Measurements from ENCODE around the gene FBXO21.
"Not testable (repeated sequence)": the region's sequence is repeated elsewhere in the genome, so short reads cannot be mapped to it uniquely, and the experiment has no call there.

Gene FBXO21

GRCh38 chr12:117130801-117131200 lies 59.5 kb downstream of the FBXO21 start:
- DNase-seq, result no peak

- DNase-seq, result no peak
Observed at GRCh38 chr12:117129391-117129790, 60.9 kb downstream of the FBXO21 start.

- DNase-seq, result no peak
Observed at GRCh38 chr12:117127933-117128823, 62.1 kb downstream of the FBXO21 start.

- no peak for DNase-seq
Observed at GRCh38 chr12:117126335-117126734, 63.9 kb downstream of the FBXO21 start.

- DNase-seq, result no peak
Observed at GRCh38 chr12:117125767-117126166, 64.5 kb downstream of the FBXO21 start.

- DNase-seq, result no peak
Observed at GRCh38 chr12:117125272-117125613, 65.0 kb downstream of the FBXO21 start.

GRCh38 chr12:117124421-117125271 lies 65.6 kb downstream of the FBXO21 start:
- no peak for DNase-seq

- DNase-seq, result no peak
Observed at GRCh38 chr12:117121441-117121840, 68.8 kb downstream of the FBXO21 start.

- DNase-seq, result no peak
Observed at GRCh38 chr12:117120787-117121186, 69.5 kb downstream of the FBXO21 start.

- DNase-seq, result peak in 1 of 2 donors; percentile 25
Observed at GRCh38 chr12:117119592-117120198, 70.6 kb downstream of the FBXO21 start.

- no peak for DNase-seq
Observed at GRCh38 chr12:117118838-117119591, 71.3 kb downstream of the FBXO21 start.

GRCh38 chr12:117114784-117115183 lies 75.5 kb downstream of the FBXO21 start:
- no peak for DNase-seq

- DNase-seq, result no peak
Observed at GRCh38 chr12:117113231-117113630, 77.0 kb downstream of the FBXO21 start.

- no peak for DNase-seq
Observed at GRCh38 chr12:117111821-117112595, 78.3 kb downstream of the FBXO21 start.

GRCh38 chr12:117111386-117111785 lies 78.9 kb downstream of the FBXO21 start:
- no peak for DNase-seq

GRCh38 chr12:117109943-117110635 lies 80.2 kb downstream of the FBXO21 start:
- DNase-seq, result no peak

- DNase-seq, result no peak
Observed at GRCh38 chr12:117105902-117106301, 84.4 kb downstream of the FBXO21 start.

- DNase-seq, result not testable (repeated sequence)
Observed at GRCh38 chr12:117104003-117104402, 86.3 kb downstream of the FBXO21 start.

- no peak for DNase-seq
Observed at GRCh38 chr12:117102800-117103181, 87.5 kb downstream of the FBXO21 start.

- DNase-seq, result no peak
Observed at GRCh38 chr12:117101953-117102799, 88.1 kb downstream of the FBXO21 start.

Data from stimulated activated CD4-positive, alpha-beta T cell treated with anti-CD3 and anti-CD28 coated beads, Interleukin-2, amount 100 ng/mL, for 48 hours (primary cell).